HEK293T (cell line): ENCODE results near the gene PLEKHG4.

ENCODE experiments used
- BHLHE40 ChIP-seq: fragments of 450-650 bp; IDR thresholded peaks from 2 replicates; pipeline ENCODE4 v1.6.1; 2016; ENCODE audit warnings: mild to moderate bottlenecking, moderate library complexity, borderline replicate concordance
- FOXK2 ChIP-seq: fragments of 450-650 bp; IDR thresholded peaks from 2 replicates; pipeline ENCODE4 v1.6.1; 2016; ENCODE audit warnings: mild to moderate bottlenecking
- FOXM1 ChIP-seq: fragments of 450-650 bp; IDR thresholded peaks from 2 replicates; pipeline ENCODE4 v1.6.1; 2017; ENCODE audit warnings: mild to moderate bottlenecking, borderline replicate concordance
- HDGF ChIP-seq: fragments of 450-650 bp; IDR thresholded peaks from 2 replicates; pipeline ENCODE4 v1.6.1; 2017; ENCODE audit warnings: antibody characterized with exemption, borderline replicate concordance
- SP1 ChIP-seq: fragments of 450-650 bp; IDR thresholded peaks from 2 replicates; pipeline ENCODE4 v1.6.1; 2017
- TF ChIP-seq, protein P1 (sequence below): fragments of 450-650 bp; IDR thresholded peaks from 2 replicates; pipeline ENCODE4 v1.6.1; 2016

DNA sequence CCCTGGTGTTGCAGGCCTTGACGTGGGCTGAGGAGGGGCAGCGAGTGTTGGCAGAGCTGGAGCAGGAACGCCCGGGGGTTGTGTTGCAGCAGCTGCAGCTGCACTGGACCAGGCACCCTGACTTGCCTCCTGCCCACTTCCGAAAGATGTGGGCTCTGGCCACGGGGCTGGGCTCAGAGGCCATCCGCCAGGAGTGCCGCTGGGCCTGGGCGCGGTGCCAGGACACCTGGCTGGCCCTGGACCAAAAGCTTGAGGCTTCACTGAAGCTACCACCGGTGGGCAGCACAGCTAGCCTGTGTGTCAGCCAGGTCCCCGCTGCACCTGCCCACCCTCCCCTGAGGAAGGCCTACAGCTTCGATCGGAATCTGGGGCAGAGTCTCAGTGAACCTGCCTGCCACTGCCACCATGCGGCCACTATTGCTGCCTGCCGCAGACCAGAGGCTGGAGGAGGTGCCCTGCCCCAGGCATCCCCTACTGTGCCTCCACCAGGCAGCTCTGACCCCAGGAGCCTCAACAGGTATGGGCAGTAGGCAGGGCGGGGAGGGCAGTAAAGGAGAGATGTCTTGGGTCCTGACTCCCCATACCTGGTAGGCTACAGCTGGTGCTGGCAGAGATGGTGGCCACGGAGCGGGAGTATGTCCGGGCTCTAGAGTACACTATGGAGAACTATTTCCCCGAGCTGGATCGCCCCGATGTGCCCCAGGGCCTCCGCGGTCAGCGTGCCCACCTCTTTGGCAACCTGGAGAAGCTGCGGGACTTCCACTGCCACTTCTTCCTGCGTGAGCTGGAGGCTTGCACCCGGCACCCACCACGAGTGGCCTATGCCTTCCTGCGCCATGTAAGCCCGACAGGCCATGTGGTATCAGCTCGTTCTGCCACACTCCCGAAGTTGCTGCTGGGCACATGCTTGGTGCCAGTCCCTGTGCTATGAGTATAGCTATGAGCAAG is 5.6 kb downstream of the PLEKHG4 start:
- TF ChIP-seq FOXM1 = no peak
- no peak for TF ChIP-seq HDGF
- TF ChIP-seq BHLHE40 = no peak
- TF ChIP-seq, protein P1, sequence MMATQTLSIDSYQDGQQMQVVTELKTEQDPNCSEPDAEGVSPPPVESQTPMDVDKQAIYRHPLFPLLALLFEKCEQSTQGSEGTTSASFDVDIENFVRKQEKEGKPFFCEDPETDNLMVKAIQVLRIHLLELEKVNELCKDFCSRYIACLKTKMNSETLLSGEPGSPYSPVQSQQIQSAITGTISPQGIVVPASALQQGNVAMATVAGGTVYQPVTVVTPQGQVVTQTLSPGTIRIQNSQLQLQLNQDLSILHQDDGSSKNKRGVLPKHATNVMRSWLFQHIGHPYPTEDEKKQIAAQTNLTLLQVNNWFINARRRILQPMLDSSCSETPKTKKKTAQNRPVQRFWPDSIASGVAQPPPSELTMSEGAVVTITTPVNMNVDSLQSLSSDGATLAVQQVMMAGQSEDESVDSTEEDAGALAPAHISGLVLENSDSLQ = no peak
- no peak for TF ChIP-seq FOXK2
- TF ChIP-seq SP1 = no peak
